HG03064 (cell line): ENCODE results near the gene GPR52.
"Not testable (repeated sequence)": the region's sequence is repeated elsewhere in the genome, so short reads cannot be mapped to it uniquely, and the experiment has no call there.

ENCODE experiments used
- ATAC-seq: cut with Tn5 transposase; IDR thresholded peaks from one replicate; pipeline ENCODE4 v1.9.1; 2021; ENCODE audit warnings: low read depth; ENCODE audit not compliant: unreplicated experiment

The GPR52 gene

GRCh38 chr1:174447866-174448530 is at the start of gene GPR52:
Gene GPR52, plus strand, starts transcription at chr1:174447964. Its CDS starts 148 bp downstream, at chr1:174448112.
- ATAC-seq = no peak

- ATAC-seq = no peak
These were observed 49.5 kb upstream of the GPR52 start for GRCh38 chr1:174398246-174398645.

GRCh38 chr1:174399211-174399610 is 48.6 kb upstream of the GPR52 start:
- ATAC-seq = no peak

GRCh38 chr1:174401075-174401474 is 46.7 kb upstream of the GPR52 start:
- ATAC-seq = no peak

GRCh38 chr1:174405219-174405618 is 42.5 kb upstream of the GPR52 start:
- ATAC-seq = no peak

GRCh38 chr1:174406421-174406820 is 41.3 kb upstream of the GPR52 start:
- ATAC-seq = no peak

- ATAC-seq = no peak
These were observed 40.1 kb upstream of the GPR52 start for GRCh38 chr1:174407665-174408064.

GRCh38 chr1:174408146-174408545 is 39.6 kb upstream of the GPR52 start:
- ATAC-seq = no peak

GRCh38 chr1:174409801-174410200 is 38.0 kb upstream of the GPR52 start:
- not testable (repeated sequence) for ATAC-seq

GRCh38 chr1:174413632-174414031 is 34.1 kb upstream of the GPR52 start:
- no peak for ATAC-seq

GRCh38 chr1:174414203-174414602 is 33.6 kb upstream of the GPR52 start:
- no peak for ATAC-seq

GRCh38 chr1:174415506-174415905 is 32.3 kb upstream of the GPR52 start:
- ATAC-seq = no peak

GRCh38 chr1:174417921-174418320 is 29.8 kb upstream of the GPR52 start:
- ATAC-seq = no peak

GRCh38 chr1:174425121-174425520 is 22.6 kb upstream of the GPR52 start:
- ATAC-seq = no peak

- no peak for ATAC-seq
These were observed 21.6 kb upstream of the GPR52 start for GRCh38 chr1:174426153-174426552.

GRCh38 chr1:174428033-174428432 is 19.7 kb upstream of the GPR52 start:
- ATAC-seq = no peak

- no peak for ATAC-seq
These were observed 19.0 kb upstream of the GPR52 start for GRCh38 chr1:174428739-174429138.

- ATAC-seq = no peak
These were observed 14.3 kb upstream of the GPR52 start for GRCh38 chr1:174433451-174433850.

- no peak for ATAC-seq
These were observed 2.4 kb upstream of the GPR52 start for GRCh38 chr1:174445351-174445750.

GRCh38 chr1:174445817-174446216 is 1.9 kb upstream of the GPR52 start:
- ATAC-seq = no peak

- no peak for ATAC-seq
These were observed 743 bp downstream of the GPR52 start for GRCh38 chr1:174448531-174448883.

- ATAC-seq = no peak
These were observed 1.2 kb downstream of the GPR52 start for GRCh38 chr1:174448974-174449373.

- ATAC-seq = no peak
These were observed 3.6 kb downstream of the GPR52 start for GRCh38 chr1:174451408-174451807.
